ENCODE data around the gene G2E3. TPM values are rescaled to one million over a fixed set of nuclear protein-coding genes. Genes with fewer than 3 reads are reported as not detected.
"Not testable (repeated sequence)": the region's sequence is repeated elsewhere in the genome, so short reads cannot be mapped to it uniquely, and the experiment has no call there.

G2E3 gene
- total RNA-seq, 3 donors from 2014 or later, result 12.3 to 22.2 (median 12.5) TPM

DNA sequence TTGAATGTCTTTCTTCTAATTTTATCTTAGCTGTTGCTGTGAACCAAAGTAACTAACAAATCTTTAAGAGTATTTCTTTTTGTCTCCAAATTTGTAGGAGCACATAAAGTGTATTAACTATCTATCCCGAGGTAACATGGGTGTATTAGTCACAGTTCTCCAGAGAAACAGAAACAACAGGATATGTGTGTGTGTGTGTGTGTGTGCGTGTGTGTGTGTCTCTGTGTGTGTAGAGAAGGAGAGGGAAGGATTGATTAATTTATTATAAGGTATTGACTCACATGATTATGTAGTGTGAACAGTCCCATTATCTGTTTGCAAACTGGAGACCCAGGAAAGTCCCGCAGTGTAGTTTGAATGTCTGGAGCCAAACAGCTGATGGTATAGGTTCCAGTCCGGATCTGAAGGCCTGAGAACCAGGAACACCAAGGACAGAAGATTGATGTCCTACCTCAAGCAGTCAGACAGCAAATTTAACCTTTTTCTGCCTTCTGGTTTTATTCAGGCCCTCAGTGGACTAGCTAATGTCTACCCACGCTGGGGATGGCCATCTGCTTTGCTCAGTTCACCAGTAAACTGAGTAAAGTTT lies 14.4 kb downstream of the G2E3 start:
- Histone ChIP-seq H3K27ac (no peak overlapping the region), H3K4me1 (peaks cover 0 to 3% of the 10 kb centered on the region in 2 donors), H3K9me3 (no peaks in the 10 kb centered on the region), H3K36me3 (no peaks in the 10 kb centered on the region), H3K27me3 (no peaks in the 10 kb centered on the region), H3K4me3 (no peak overlapping the region)
- no peak for DNase-seq (ENCODE audit: low spot score in 2 of 2)
- intact Hi-C loops (cut with DNase I; ENCODE audit: low total_unique reads), result no loop called here
- TF ChIP-seq POLR2AphosphoS5 (IDR thresholded peaks at IDR 0.05), result no peak
- TF ChIP-seq POLR2A (IDR thresholded peaks at IDR 0.05), result no peak
- TF ChIP-seq, protein P1, sequence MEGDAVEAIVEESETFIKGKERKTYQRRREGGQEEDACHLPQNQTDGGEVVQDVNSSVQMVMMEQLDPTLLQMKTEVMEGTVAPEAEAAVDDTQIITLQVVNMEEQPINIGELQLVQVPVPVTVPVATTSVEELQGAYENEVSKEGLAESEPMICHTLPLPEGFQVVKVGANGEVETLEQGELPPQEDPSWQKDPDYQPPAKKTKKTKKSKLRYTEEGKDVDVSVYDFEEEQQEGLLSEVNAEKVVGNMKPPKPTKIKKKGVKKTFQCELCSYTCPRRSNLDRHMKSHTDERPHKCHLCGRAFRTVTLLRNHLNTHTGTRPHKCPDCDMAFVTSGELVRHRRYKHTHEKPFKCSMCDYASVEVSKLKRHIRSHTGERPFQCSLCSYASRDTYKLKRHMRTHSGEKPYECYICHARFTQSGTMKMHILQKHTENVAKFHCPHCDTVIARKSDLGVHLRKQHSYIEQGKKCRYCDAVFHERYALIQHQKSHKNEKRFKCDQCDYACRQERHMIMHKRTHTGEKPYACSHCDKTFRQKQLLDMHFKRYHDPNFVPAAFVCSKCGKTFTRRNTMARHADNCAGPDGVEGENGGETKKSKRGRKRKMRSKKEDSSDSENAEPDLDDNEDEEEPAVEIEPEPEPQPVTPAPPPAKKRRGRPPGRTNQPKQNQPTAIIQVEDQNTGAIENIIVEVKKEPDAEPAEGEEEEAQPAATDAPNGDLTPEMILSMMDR (IDR thresholded peaks at IDR 0.05), result no peak

DNA sequence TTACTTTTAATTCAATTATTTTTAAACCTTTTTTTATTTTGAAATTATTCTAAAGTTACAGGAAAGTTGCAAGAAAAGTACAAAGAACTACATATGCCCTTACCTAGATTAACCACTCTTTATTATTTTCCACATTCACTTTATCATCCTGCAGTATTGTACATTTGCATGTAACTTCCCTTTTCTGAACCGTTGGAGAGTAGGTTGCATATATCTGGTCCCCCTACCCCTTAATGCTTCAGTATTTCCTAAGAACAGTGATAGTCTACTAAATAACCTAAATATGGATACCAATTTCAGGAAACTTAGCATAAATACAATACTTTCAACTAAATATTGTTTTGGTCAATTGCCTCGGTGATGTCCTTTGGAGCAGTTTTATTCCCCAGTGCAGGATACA lies 15.0 kb downstream of the G2E3 start:
- no peak for DNase-seq (ENCODE audit: low spot score in 2 of 2)
- Histone ChIP-seq H3K36me3 (no peaks in the 10 kb centered on the region), H3K4me3 (no peak overlapping the region), H3K9me3 (no peaks in the 10 kb centered on the region), H3K27ac (no peak overlapping the region), H3K4me1 (peaks cover 0 to 3% of the 10 kb centered on the region in 2 donors), H3K27me3 (no peaks in the 10 kb centered on the region)
- TF ChIP-seq POLR2AphosphoS5 (IDR thresholded peaks at IDR 0.05) (no peak), POLR2A (IDR thresholded peaks at IDR 0.05) (no peak)
- intact Hi-C loops (cut with DNase I; ENCODE audit: low total_unique reads), result no loop called here

DNA sequence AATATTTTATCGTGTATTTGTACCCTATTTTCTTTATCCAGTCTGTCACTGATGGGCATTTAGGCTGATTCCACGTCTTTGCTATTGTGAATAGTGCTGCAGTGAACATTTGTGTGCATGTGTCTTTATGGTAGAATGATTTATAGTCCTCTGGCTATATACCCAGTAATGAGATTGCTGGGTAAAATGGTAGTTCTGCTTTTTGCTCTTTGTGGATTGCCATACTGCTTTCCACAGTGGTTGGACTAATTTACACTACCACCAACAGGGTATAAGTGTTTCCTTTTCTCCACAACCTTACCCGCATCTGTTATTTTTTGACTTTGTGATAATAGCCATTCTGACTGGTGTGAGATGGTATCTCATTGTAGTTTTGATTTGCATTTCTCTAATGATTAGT lies 15.8 kb downstream of the G2E3 start:
- H3K4me3 ChIP-seq; H3K27me3 ChIP-seq; H3K27ac ChIP-seq; H3K9me3 ChIP-seq; DNase-seq (ENCODE audit: low spot score in 2 of 2); H3K36me3 ChIP-seq; H3K4me1 ChIP-seq; intact Hi-C loops (cut with DNase I; ENCODE audit: low total_unique reads): not testable (repeated sequence)

DNA sequence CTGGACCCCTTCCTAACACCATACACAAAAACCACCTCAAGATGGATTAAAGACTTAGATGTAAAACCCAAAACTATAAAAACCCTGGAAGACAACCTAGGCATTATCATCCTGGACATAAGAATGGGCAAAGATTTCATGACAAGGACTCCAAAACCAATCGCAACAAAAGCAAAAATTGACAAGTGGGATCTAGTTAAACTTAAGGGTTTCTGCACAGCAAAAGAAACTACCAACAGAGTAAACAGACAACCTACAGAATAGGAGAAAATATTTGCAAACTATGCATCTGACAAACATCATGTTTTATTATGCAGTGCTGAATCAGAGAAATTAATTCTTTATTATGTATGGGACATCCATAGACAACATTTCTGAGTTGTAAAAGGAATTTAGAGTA lies 17.4 kb downstream of the G2E3 start:
- DNase-seq (ENCODE audit: low spot score in 2 of 2); H3K27me3 ChIP-seq; H3K4me1 ChIP-seq; H3K36me3 ChIP-seq; H3K4me3 ChIP-seq; H3K9me3 ChIP-seq; intact Hi-C loops (cut with DNase I; ENCODE audit: low total_unique reads); H3K27ac ChIP-seq: not testable (repeated sequence)

DNA sequence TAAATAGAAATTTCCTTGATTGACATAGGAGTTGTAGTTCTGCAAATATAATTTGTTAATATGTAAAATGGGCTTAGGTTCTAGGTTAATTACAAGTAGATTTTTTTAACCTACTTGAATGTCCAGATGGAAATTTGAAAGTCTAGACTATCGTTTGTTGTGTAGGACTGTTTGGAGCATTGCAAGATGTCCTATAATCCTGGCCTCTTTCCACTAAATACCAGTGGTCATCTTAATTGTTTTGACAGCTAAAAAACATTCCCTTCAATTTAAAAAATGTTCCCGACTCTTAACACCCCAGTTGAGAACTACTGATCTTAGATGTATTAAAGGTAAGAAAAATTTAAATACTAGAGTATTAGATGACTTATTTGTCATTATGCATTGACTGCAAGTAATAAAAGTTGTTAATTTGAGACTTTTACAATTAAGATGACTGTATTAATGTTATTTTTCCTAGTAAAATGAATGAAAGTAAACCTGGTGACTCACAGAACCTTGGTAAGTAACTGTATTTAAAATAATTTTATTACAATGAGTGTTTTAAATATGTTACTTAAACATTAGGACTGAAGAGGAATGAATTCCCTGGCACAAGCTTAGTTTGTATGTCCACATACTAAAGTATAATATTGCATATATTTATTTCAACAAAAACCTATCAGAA lies 21.8 kb downstream of the G2E3 start:
- Histone ChIP-seq H3K9me3 (no peaks in the 10 kb centered on the region), H3K27ac (no peak overlapping the region), H3K27me3 (no peaks in the 10 kb centered on the region), H3K4me1 (no peaks in the 10 kb centered on the region), H3K36me3 (no peaks in the 10 kb centered on the region), H3K4me3 (no peak overlapping the region)
- intact Hi-C loops (cut with DNase I; ENCODE audit: low total_unique reads), result no loop called here
- TF ChIP-seq POLR2AphosphoS5 (IDR thresholded peaks at IDR 0.05), result no peak
- TF ChIP-seq POLR2A (IDR thresholded peaks at IDR 0.05), result no peak
- TF ChIP-seq, protein P1 (IDR thresholded peaks at IDR 0.05), result no peak
- no peak for DNase-seq (ENCODE audit: low spot score in 2 of 2)

DNA sequence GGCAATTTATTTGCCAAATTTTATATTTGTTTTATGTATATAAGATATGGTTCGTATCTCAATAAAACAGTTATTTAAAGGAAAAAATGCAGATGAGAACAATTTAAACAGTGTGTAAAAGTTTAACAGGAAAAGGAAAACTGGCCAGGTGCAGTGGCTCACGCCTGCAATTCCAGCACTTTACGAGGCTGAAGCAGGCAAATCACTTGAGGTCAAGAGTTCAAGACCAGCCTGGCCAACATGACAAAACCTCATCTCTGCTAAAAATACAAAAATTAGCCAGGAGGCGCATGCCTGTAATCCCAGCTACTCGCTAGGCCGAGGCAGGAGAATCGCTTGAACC lies 22.3 kb downstream of the G2E3 start:
- Histone ChIP-seq H3K4me1 (no peaks in the 10 kb centered on the region), H3K36me3 (no peaks in the 10 kb centered on the region), H3K9me3 (no peaks in the 10 kb centered on the region), H3K4me3 (no peak overlapping the region), H3K27me3 (no peaks in the 10 kb centered on the region), H3K27ac (no peak overlapping the region)
- TF ChIP-seq POLR2AphosphoS5 (IDR thresholded peaks at IDR 0.05) (no peak), POLR2A (IDR thresholded peaks at IDR 0.05) (no peak)
- TF ChIP-seq, protein P1 (IDR thresholded peaks at IDR 0.05), result no peak
- no peak for DNase-seq (ENCODE audit: low spot score in 2 of 2)
- intact Hi-C loops (cut with DNase I; ENCODE audit: low total_unique reads), result no loop called here
